Hematopoietic multipotent progenitor cell treated with erythropoietin and hydrocortisone succinate and interleukin-3 and kit ligand, for 4 days (in vitro differentiated cells): ENCODE results near the gene POU1F1.
"Not testable (repeated sequence)": the region's sequence is repeated elsewhere in the genome, so short reads cannot be mapped to it uniquely, and the experiment has no call there.

Experiments
- DNase-seq: peaks from one replicate; pipeline ENCODE4 v3.0.0-alpha.2; 2015

Gene POU1F1, protein sequence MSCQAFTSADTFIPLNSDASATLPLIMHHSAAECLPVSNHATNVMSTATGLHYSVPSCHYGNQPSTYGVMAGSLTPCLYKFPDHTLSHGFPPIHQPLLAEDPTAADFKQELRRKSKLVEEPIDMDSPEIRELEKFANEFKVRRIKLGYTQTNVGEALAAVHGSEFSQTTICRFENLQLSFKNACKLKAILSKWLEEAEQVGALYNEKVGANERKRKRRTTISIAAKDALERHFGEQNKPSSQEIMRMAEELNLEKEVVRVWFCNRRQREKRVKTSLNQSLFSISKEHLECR

DNA sequence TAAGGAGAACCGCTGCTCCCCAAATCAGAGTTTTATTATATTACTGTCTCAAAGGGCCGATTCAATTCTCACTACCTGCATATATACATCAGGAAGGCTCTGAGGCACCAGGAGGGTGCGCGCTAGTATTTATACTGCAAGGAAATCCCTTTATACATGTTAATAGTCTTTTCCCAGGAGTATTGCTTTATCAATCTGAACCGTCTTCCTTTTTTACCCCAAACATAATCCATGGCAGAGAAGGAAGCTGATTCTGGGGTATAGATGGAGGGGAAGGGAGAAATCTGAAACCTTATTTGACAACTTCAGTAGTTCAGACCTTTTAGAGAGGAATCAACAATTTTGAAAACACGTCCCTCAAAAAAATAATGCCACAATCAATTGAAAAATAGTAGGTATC is at the start of gene POU1F1:
Gene POU1F1 (minus strand): TSS at position 101 of the 400 bp plus-strand sequence. CDS start 122 bp downstream, outside the sequence.
- no peak for DNase-seq

DNA sequence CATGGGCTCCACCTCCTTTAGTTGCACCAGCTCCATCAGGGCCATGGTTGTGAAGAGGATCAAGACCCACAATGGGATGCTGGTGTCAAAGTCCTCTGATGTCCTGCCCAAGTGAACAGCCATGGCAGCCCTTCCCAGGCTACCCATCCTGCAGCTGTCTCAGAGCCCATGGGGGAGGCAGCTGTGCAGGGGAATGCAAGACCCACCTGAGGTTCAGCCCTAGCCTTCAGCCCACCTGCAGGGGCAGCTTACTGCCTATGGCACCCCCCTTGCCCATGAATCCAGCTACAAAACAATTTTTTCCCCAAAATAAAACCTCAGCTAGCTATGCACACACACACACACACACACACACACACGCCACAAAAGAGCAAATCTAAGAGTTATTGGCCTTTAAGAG is 48.2 kb upstream of the POU1F1 start:
- no peak for DNase-seq

DNA sequence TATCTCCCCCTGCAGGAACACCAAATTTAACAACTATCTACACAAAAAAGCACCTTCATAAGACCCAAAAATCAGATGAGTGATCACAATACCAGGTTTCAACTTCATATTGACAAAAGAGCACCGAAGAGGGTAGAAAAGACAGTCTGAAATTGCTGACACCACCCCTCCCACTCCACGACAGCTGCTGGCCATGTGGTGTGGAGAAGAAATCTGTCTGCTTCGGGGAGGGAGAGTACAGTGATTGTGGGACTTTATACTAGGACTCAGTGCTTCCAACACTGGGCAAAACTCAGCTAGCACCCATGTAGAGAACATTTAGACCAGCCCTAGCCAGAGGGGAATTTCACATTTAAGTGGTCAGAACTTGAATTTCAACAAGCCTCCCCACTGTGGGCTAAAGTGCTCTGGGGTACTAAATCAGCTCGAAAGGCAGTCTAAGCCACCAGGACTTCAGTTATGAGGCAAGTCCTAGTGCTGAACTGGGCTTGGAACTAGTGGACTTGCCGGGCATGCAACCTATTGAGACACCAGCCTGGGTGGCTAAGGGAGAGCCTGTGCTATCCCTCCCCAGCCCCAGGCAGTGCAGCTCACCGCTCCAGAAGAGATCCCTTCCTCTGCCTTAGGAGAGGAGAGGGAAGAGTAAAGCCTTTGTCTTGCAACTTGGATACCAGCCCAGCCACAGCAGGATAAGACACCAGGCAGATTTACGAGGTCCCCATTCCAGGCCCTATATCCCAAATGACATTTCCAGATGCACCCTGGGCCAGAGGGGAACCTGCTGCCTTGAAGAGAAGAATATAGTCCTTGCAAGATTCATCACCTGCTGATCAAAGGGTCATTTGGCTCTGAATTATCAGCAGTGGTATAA is 44.6 kb upstream of the POU1F1 start:
- no peak for DNase-seq

DNA sequence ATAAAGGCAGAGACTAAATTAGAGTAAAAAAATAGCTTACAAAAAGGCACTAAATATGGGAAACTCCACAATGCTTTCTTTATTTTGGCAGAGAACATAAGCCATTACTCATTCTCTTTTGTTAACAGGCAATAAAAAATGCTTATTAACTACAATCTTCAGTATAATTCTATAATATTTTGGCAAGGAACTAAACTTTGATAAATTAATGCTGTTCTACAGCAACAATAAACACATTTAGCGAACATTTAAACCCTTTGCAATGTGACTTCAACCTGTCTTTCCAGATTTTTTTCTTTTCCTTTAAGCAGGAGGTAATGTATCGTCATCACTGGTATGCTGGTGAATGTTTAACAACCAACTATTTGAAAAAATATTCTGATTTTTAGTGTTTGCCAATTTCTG is 42.2 kb upstream of the POU1F1 start:
- no peak for DNase-seq

DNA sequence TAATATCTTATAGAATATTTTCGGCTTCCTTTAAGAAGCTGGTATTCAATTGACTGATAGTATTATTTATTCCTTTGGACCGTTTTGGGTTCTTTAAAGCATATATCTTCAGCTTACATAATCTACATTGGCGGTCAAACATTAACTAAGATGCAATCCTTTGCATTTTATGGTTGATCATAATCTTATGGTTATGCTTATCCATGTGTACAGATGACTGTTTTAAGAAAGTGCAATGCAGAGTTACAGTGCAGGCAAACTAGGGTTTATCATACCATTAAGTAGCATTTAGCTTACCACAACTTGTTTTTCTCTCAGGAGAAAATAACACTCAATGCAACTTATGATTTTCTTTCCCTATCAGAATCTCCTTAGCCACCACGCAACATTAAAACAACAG is 41.4 kb upstream of the POU1F1 start:
- no peak for DNase-seq

DNA sequence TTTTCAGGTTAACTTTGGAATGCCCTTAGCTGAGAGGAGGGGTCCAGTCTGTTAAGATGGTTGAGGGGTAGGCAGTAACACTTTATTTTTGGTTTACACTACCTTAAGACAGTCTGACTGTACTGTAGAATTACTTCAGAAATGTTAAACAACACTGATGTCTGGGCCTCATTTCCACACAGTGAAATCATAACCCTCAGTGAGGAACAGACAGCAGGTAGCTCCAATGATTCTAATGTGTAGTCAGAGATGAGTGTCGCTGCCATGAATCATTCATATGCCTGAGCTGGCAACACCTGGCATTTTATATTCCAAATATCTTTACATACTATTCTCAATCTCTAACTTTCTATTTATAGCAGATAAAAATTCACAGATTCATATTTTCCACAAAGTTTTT is 37.3 kb upstream of the POU1F1 start:
- no peak for DNase-seq

DNA sequence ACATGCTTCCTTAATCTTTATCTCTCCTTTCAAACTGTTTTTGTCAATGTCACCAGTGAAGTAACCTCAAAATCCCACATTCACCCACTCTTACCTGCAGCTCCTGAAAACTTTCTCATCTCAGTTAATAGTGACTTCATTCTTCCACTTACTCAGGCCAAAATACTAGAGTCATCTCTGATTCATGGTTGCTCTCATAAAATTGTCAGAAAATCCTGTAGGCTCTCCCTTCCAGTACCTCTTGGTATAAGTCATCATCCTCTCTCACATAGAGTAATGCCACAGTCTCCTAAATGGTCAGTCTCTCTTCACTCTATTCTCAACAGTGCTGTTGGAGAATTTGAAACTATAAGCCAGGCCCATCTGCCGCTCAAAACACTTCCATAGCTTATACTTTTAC is 34.9 kb upstream of the POU1F1 start:
- DNase-seq: no peak

DNA sequence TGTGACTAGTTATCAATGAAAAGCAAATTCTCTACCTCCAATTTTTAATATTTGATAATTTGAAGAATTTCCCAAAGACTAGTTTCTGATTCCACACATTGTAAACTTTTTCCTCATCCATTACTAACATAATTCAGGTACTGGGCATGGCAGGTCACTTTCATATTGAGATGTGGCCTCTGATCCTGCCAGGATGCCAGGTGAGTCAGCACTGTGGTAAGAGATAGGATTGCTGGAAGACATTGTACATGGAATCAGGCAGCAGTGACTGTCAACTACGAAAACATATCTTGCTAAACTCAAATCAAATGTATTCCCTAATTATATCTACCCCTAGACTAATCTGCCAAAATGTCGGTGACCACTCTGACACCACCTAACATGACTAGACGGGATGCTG is 33.2 kb upstream of the POU1F1 start:
- DNase-seq: no peak

DNA sequence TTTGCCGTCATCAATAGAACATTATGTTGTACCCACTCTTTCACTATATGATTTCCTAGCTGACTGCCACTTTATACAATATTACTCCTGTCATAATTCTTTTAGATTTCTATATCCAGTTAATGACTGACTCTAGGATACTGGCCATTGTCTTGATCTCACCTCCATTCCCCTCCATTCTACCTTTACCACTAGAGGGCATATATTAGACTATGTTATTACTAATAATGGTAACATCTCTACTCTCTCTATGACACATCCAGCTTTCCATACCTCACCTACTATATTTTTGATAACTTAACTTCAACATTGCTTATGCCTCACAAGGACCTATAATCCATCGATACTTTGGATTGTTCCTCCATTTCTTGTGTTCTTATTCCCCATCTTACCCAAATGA is 31.4 kb upstream of the POU1F1 start:
- peak; percentile 25 for DNase-seq

DNA sequence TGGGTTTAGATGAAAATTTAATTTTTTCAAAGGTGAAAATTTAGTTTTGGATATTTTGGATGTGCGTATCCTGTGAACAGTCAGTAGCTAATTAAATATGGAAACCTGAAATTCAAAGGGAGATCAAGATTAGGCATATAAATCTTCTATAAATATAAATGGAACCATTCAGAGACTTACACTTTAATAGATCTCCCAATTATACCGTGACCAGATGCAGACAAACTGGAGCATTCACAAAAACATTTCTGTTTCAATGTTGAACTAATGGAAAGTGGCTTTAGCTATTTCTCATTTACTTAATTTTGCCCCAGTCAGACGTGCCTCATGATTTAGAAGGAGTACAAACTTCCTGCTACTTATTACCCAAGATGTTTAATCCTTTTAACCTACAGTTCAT is 29.1 kb upstream of the POU1F1 start:
- DNase-seq: no peak

DNA sequence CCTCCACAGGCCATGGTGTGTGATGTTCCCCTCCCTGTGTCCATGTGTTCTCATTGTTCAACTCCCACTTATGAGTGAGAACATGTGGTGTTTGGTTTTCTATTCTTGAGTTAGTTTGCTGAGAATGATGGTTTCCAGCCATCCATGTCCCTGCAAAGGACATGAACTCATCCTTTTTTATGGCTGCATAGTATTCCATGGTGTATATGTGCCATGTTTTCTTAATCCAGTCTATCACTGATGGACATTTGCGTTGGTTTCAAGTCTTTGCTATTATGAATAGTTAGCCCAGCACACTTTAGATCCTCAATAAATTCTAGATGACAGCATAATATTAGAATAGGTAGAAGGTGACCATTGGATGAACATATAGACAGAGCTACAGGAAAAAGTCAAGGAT is 28.6 kb upstream of the POU1F1 start:
- DNase-seq: not testable (repeated sequence)

DNA sequence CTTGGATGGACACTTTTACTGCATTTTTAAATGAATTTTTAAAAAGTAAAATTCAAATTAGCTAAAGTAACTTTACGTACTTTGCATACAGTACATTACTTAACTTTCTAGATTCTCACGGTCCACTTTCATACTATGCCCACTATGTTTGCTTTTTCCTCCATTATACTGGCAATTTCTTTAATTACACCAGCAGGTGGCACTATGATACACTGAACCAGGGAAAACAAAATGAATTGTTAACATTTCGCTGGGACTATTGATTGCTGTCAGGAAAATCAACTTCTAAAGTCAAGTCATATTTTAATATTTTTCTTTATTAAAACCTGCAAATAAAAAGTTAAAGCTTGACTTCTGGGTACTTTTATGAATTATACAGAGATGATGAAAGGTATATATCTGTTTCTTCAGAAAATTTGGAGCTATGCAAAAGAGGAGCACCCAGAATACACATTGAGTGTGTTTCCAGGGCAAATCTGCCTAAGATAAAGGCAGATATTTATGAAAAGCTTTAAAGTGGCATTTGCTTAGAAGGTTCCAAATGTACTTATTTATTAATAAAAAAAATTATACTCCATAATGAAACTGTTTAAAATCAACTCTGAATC is 21.8 kb upstream of the POU1F1 start:
- DNase-seq: peak; percentile 77

DNA sequence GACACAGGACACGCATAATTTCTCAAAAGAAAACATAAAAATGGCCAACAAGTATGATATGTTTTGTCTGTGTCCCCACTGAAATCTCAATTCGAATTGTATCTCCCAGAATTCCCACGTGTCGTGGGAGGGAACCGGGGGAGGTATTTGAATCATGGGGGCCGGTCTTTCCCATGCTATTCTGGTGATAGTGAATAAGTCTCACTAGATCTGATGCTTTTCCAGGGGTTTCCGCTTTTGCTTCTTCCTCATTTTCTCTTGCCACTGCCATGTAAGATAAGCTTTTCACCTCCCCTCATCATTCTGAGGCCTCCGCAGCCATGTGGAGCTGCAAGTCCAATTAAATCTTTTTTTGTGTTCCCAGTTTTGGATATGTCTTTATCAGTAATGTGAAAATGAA is 12.1 kb upstream of the POU1F1 start:
- DNase-seq: no peak

DNA sequence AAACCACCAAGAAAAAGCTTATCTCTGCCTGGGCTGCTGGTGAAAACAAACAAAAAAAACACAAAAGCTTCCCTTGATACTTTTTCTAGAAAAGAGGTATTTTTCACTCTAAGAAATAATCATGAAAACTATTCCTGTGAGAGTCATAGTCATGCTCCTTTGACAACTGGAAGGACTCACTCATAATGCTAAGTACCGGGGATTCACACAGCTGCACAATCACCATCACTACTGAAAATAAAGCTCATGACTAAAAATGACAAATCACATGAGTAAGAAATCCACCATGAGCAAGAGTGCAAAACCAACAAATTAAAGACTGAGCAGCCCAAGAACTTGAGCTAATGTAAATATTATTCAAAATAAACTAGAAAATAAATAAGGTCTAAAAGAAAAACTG is 10.6 kb upstream of the POU1F1 start:
- DNase-seq: no peak

DNA sequence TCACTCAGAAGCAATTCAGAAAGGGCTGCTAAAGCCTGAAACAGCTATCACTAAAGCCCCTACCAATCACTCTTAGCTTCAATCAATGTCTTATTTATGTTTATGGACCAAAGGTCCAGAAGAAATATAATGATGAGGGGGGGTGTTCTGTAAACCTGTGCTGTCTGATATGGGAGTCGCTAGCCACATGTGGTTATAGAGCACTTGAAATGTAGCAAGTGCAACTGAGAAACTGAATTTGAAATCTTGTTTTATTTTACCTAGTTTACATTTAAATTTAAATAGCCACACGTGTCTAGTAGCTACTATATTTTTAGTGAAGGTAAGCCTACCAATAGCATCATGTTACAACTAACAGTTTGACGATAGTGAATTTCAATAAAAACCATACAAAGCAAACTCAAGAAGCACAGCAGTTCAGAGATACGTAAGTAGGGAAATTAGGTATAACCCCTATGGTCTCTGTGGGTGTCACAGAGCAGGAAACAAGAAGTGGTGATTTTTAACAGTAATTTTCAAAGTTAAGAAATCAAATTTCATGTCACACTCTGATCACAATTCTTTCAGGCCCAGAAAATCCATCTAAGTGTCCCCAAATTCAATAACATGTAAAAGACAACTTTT is 3.6 kb downstream of the POU1F1 start:
- DNase-seq: no peak

DNA sequence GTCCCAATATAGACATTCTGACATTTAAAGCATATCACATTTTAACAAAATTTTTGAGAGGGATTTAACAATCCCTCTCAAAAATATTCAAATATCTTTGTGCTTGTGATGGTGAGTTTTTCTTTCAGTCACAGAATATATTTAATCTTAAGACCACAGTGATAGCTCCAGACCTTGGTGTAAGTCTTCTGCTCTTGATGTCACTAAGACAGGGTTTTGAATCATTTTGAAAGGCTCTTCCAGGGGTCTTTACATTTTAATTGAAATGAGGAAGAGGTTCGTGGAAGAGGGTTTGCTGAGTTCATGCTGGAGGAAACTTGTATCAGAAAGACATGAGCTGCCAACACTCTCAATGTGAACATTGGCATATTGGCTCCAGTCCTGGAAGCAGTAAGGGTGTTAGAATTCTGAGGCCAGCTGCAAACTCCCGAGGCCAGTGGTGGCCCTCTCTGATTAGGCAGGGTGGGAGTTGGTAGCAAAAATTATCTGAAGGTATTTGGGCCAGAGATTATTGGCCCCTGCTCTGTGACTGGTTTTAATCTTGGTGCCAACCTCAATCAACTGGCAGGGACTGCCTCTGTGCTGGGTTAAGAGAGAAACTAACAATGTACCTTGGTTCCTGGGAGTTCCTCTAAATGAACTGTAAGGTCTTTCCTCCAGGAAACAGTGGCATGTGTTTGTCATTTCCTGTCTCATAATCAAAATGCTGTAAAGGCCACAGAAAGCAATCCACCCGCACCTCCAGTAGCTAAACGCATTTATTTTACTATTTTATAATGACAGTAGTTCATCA is 5.3 kb downstream of the POU1F1 start:
- peak; percentile 72 for DNase-seq

DNA sequence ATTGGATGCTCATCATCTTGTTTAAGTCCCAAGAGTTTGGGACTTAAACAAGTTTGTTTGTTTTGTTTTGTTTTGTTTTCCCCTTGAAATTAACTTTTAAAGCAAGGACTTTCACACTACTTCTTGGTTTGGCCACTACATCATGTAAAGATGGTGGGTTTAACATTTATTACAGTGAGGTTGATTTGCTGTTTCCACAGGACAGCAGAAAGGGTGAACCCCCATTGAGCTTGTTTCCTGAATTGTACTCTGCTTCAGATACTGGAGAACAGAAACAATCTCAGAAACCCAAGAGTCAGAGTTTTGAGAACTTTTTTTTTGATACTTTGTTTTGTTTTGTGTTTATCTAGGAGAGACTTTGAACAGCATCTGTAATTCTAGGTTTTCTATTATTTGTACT is 6.7 kb downstream of the POU1F1 start:
- no peak for DNase-seq

DNA sequence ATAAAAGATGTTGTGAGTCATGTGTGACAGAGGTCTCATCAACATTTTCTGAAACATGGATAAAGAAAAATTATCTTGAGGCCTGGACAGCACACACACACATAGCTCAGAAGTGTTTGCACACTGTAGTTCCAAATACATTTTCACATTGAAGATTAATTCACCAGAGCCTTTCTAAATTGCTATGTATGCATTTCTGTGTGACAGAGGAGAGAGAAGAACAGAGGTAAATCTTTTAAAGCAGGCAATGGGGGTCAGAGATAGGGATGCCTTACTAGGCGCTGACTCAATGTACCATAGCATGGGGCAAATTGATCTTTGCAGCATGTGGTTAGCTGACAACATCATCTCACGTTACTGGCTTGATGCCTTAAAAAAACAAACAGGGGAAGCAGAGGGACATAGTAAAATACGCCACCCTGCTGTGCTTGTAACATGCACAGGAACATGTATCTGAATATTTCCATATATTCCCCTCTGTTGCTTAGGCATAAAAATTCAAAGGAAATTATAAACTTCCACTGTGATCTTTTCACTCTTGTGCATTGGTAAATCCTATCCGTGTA is 7.7 kb downstream of the POU1F1 start:
- DNase-seq: peak; percentile 49

DNA sequence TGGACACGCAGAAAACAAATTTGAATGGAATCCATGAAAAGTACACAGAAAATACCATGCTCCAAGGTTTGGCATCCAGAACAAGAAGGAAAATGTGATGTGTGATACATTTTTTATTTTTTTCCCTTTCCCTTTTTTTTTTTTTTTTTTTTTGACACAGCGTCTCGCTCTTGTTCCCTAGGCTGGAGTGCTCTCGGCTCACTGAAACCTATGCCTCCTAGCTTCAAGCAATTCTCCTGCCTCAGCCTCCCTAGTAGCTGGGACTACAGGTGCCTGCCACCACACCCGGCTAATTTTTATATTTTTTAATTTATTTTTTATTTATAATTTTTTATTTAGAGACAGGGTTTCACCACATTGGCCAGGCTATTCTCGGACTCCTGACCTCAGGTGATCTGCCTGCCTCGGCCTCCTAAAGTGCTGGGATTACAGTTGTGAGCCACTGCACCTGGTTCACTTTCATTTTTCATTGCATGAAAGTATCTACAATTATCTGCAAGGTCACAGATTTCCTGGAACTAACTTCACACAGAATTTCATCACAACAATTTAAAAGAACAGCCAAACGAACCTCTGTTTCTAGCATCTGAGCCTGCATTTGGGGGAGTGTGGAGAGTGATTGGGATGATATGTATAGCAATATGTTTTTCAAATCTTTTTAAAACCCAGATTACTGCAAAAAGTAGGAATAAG is 8.3 kb downstream of the POU1F1 start:
- peak; percentile 67 for DNase-seq

DNA sequence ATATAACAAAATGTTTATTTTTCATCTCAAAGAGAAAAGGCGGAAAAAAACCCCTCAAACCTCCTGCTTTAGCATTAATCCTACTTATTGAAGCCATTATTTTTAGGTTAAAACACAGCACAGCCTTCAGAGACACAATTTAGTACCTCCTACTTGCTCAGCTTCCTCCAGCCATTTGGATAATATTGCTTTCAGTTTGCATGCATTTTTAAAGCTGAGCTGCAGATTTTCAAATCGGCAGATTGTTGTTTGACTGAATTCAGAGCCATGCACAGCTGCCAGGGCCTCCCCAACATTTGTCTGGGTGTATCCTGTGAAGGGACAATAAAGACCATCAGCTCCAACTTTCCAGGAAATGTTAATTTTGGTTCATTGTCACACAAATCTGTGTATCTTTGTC is 14.5 kb downstream of the POU1F1 start:
- no peak for DNase-seq

DNA sequence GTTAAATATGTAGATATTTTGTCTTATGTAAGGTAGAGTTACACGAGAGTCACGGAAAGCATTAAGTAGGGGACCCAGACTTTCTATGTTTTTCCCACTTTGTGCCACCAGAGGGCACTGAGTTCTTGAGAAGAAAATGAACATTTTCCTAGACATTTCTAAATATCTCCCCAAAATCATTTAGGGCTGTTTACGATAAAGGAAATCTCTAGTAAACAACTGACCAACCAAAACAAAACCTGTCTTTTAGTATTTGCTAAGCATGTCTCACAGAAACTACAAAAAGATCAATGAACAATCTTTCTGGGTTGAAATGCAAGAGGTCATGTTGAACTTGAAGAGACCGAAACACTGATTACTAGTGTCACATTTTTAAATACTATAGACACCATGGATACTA is 16.1 kb downstream of the POU1F1 start:
- peak; percentile 86 for DNase-seq

DNA sequence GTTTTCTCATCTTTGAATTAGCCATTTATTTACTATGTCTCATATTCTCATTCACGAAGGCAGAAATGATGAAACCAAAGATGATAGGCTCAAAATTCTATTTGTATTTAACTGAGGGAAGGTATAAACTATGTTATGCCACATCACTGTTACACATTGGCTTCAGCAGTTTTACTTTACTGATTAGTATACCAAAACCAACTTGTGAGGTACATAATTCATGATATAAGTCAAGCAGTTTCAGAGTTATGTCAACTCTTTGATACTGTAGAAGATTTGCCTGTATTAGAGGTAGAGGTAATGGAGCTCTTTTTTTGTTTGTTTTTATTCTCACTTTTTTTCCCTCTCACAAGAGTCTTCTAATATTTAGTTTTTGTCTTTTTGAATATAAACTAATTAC is 26.4 kb downstream of the POU1F1 start:
- no peak for DNase-seq
